A673 (cell line): ENCODE measurements around the gene PCTP. TPM values are rescaled to one million over a fixed set of nuclear protein-coding genes. Genes with fewer than 3 reads are reported as not detected.

Experiments
- BruUV-seq: library from RNA; stranded (reverse); fragments of 400-500 nt; replicated peaks from 2 replicates; lab custom pipeline; 2021; lab: Mats Ljungman, UMichigan
- CTCF ChIA-PET: fragments of 300-600 bp; sonication (Branson Sonifier 250); formaldehyde crosslinking; loops from one replicate; lab custom pipeline; 2022; ENCODE audit warnings: antibody characterized with exemption; lab: Charles Lee
- POLR2A ChIA-PET: fragments of 300-600 bp; sonication (Branson Sonifier 250); formaldehyde crosslinking; loops from one replicate; lab custom pipeline; 2022; ENCODE audit warnings: antibody characterized with exemption; ENCODE audit not compliant: low non-redundant PET; lab: Charles Lee
- DNase-seq: peaks from one replicate; pipeline ENCODE4 v3.0.0-alpha.2; 2015; ENCODE audit warnings: low spot score
- H3K27ac ChIP-seq: fragments of 200-600 bp; sonication (generic); 2 replicates; pipeline ENCODE4 v1.5.1; 2016; ENCODE audit warnings: mixed run types, low read depth, mild to moderate bottlenecking, mixed read lengths, antibody characterized with exemption, low read length; ENCODE audit not compliant: poor library complexity, severe bottlenecking
- H3K27me3 ChIP-seq: fragments of 200-600 bp; sonication (generic); replicated peaks from 2 replicates; pipeline ENCODE4 v1.6.1; 2017; ENCODE audit warnings: mixed run types, low read depth, mild to moderate bottlenecking, mixed read lengths, antibody characterized with exemption, low read length; ENCODE audit not compliant: insufficient read depth, poor library complexity
- H3K36me3 ChIP-seq: fragments of 200-600 bp; sonication (generic); 2 replicates; pipeline ENCODE4 v1.6.1; 2016; ENCODE audit warnings: mixed run types, mild to moderate bottlenecking, mixed read lengths, antibody characterized with exemption, low read length; ENCODE audit not compliant: insufficient read depth, poor library complexity, severe bottlenecking
- H3K4me1 ChIP-seq: fragments of 200-600 bp; sonication (generic); 2 replicates; pipeline ENCODE4 v1.6.1; 2017; ENCODE audit warnings: mixed run types, mild to moderate bottlenecking, mixed read lengths, antibody characterized with exemption, low read length; ENCODE audit not compliant: insufficient read depth, poor library complexity, severe bottlenecking
- H3K4me3 ChIP-seq: fragments of 200-600 bp; sonication (generic); 2 replicates; pipeline ENCODE4 v1.5.1; 2016; ENCODE audit warnings: low read depth, mixed run types, mild to moderate bottlenecking, mixed read lengths, low read length; ENCODE audit not compliant: poor library complexity, severe bottlenecking
- H3K9me3 ChIP-seq: fragments of 200-600 bp; sonication (generic); 2 replicates; pipeline ENCODE4 v1.6.1; 2016; ENCODE audit warnings: mixed run types, low read depth, mild to moderate bottlenecking, mixed read lengths, antibody characterized with exemption, low read length; ENCODE audit not compliant: poor library complexity, severe bottlenecking
- EZH2 ChIP-seq: fragments of 200-600 bp; sonication (generic); IDR thresholded peaks from 2 replicates; pipeline ENCODE4 v1.6.1; 2017; ENCODE audit warnings: borderline replicate concordance, low read depth, mild to moderate bottlenecking, mixed read lengths, antibody characterized with exemption, low read length; ENCODE audit not compliant: poor library complexity, severe bottlenecking
- intact Hi-C: fragments of 100-400 bp; cut with micrococcal nuclease; formaldehyde crosslinking; loops from one replicate; pipeline ENCODE4 v1.10.0; 2022; ENCODE audit not compliant: unreplicated experiment
- total RNA-seq: library from RNA; stranded (reverse); gene quantifications from 2 replicates; pipeline ENCODE4 v1.2.3, GENCODE V29; 2021
- TF ChIP-seq, protein P1 (sequence below): fragments of 300-800, 200-600 bp; sonication (generic); conservative IDR thresholded peaks from 2 replicates; pipeline ENCODE4 v1.5.1; 2017; ENCODE audit warnings: low read depth, mild to moderate bottlenecking, antibody characterized with exemption, low read length, moderate library complexity, mixed read lengths

The PCTP gene
- total RNA-seq, 1 experiment from 2014 or later, result 6.4 TPM

DNA sequence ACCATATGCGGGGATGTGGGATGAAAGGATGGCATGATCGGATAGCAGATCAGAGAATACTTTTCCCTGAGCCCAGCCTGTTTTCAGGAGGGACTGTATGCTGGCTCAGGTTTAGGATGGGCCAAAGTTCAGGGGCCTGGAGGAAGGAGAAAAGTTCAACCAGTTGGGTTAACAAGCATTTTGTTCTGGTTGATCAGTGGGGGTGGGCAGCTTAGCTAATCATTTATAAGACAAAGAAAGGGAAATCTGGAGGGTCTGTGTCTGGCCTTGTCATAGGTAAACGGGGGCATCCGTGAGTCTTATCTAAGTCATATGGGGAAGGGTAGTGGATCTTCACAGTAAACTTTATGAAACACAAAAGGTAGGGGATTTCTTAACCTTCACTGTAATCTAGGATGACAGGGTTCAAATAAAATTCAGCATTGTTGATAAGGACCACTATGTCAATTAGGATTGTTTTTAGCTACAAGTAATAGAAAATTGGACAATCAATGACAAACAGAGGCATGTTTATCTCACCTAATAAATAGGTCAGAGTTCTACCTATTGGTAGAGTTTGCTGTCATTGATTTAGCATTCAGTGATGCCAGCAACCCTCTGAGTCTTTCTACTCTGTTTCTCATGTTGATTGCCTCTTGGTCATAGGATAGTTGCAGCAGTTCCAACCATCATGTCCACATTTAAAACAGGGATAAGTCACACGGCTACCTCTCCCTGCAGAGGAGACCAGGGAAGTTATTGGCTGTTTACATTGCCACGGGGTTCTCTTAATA lies 11.4 kb downstream of the PCTP start:
- H3K4me1 ChIP-seq, result peaks cover 63% of the 10 kb centered on the region
- POLR2A ChIA-PET, result no interaction called here
- CTCF ChIA-PET, result no interaction called here
- H3K27ac ChIP-seq, result no peak overlapping the region
- intact Hi-C loops, result no loop called here
- DNase-seq, result no peak
- H3K9me3 ChIP-seq, result no peaks in the 10 kb centered on the region
- BruUV-seq, result no TSS peak
- H3K27me3 ChIP-seq, result no peaks in the 10 kb centered on the region
- TF ChIP-seq, protein P1, sequence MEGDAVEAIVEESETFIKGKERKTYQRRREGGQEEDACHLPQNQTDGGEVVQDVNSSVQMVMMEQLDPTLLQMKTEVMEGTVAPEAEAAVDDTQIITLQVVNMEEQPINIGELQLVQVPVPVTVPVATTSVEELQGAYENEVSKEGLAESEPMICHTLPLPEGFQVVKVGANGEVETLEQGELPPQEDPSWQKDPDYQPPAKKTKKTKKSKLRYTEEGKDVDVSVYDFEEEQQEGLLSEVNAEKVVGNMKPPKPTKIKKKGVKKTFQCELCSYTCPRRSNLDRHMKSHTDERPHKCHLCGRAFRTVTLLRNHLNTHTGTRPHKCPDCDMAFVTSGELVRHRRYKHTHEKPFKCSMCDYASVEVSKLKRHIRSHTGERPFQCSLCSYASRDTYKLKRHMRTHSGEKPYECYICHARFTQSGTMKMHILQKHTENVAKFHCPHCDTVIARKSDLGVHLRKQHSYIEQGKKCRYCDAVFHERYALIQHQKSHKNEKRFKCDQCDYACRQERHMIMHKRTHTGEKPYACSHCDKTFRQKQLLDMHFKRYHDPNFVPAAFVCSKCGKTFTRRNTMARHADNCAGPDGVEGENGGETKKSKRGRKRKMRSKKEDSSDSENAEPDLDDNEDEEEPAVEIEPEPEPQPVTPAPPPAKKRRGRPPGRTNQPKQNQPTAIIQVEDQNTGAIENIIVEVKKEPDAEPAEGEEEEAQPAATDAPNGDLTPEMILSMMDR, result no peak
- no peak for TF ChIP-seq EZH2
- no peaks in the 10 kb centered on the region for H3K36me3 ChIP-seq
- no peak overlapping the region for H3K4me3 ChIP-seq

DNA sequence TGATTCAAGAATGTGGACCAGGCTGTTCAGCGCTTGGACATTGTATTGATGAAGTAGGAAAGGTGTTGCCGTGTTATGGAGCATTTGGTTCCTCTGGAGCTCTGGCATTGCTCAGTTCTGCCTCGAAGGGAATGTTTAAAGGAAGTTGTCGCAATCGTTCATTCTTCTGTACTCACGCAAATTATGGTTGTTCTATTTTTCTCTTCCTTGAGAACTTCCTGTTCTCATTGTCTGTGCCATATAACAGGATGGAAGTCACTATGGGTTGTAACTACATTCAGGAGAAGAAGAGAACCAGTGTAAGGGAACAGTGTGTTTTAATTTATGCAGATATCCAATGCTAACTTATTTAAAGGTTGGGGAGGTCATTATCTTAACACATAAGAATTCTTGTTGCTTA lies 13.0 kb downstream of the PCTP start:
- intact Hi-C loops, result no loop called here
- no TSS peak for BruUV-seq
- TF ChIP-seq, protein P1, result no peak
- no peak for TF ChIP-seq EZH2
- ChIA-PET CTCF (no interaction called here), POLR2A (no interaction called here)
- peak; percentile 93 for DNase-seq
- H3K4me3 ChIP-seq, result no peak overlapping the region
- H3K4me1 ChIP-seq, result peaks cover 53% of the 10 kb centered on the region
- no peaks in the 10 kb centered on the region for H3K36me3 ChIP-seq
- no peaks in the 10 kb centered on the region for H3K27me3 ChIP-seq
- H3K9me3 ChIP-seq, result no peaks in the 10 kb centered on the region
- H3K27ac ChIP-seq, result peak overlapping the region; percentile 80

DNA sequence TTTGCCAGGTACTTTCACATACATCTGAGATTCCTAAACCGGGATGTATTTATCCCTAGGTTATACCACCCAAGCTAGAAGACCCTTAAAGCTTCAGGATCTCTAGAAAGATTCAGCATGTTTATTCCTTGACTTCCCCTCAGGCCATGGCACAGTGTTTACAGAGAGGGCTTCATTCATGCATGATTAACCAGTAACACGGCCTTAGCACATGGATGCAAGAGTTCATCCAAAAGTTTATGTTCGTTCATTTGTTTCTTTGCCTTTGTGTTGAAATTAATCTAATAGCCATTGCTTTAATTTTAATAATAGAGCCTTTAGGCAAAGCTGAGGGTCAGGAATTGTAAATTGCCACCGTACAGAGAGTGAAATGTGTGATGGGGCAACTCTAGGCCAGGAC lies 13.8 kb downstream of the PCTP start:
- Histone ChIP-seq H3K9me3 (no peaks in the 10 kb centered on the region), H3K4me1 (peaks cover 53% of the 10 kb centered on the region), H3K36me3 (no peaks in the 10 kb centered on the region), H3K27ac (peak overlapping the region; percentile 80), H3K4me3 (no peak overlapping the region), H3K27me3 (no peaks in the 10 kb centered on the region)
- CTCF ChIA-PET, result no interaction called here
- BruUV-seq, result no TSS peak
- TF ChIP-seq, protein P1, result no peak
- TF ChIP-seq EZH2, result no peak
- POLR2A ChIA-PET, result no interaction called here
- intact Hi-C loops, result no loop called here
- DNase-seq, result no peak
